ENCODE results near the gene TPK1.

The TPK1 gene

GRCh38 chr7:144863320-144863647 lies 27.4 kb upstream of the TPK1 start:
- TF ChIP-seq CTCF (IDR thresholded peaks at IDR 0.05; ENCODE audit: low read depth, low read length), result no peak
- DNase-seq (ENCODE audit: low read depth in 2 of 2), result no peak
- H3K4me3 ChIP-seq (replicated peaks in 1 of 2; ENCODE audit: low read depth in 2 of 2, low read length in 2 of 2), result no peak overlapping the region

GRCh38 chr7:144862612-144863319 lies 26.9 kb upstream of the TPK1 start:
- no peak overlapping the region for H3K4me3 ChIP-seq (replicated peaks in 1 of 2; ENCODE audit: low read depth in 2 of 2, low read length in 2 of 2)
- DNase-seq (ENCODE audit: low read depth in 2 of 2), result no peak
- TF ChIP-seq CTCF (IDR thresholded peaks at IDR 0.05; ENCODE audit: low read depth, low read length), result no peak

- no peak for TF ChIP-seq CTCF (IDR thresholded peaks at IDR 0.05; ENCODE audit: low read depth, low read length)
- H3K4me3 ChIP-seq (replicated peaks in 1 of 2; ENCODE audit: low read depth in 2 of 2, low read length in 2 of 2), result no peak overlapping the region
- DNase-seq (ENCODE audit: low read depth in 2 of 2), result no peak
Observed at GRCh38 chr7:144859739-144860138, 23.9 kb upstream of the TPK1 start.

- no peak overlapping the region for H3K4me3 ChIP-seq (replicated peaks in 1 of 2; ENCODE audit: low read depth in 2 of 2, low read length in 2 of 2)
- no peak for DNase-seq (ENCODE audit: low read depth in 2 of 2)
- no peak for TF ChIP-seq CTCF (IDR thresholded peaks at IDR 0.05; ENCODE audit: low read depth, low read length)
Observed at GRCh38 chr7:144857463-144857862, 21.6 kb upstream of the TPK1 start.

- H3K4me3 ChIP-seq (replicated peaks in 1 of 2; ENCODE audit: low read depth in 2 of 2, low read length in 2 of 2), result no peak overlapping the region
- TF ChIP-seq CTCF (IDR thresholded peaks at IDR 0.05; ENCODE audit: low read depth, low read length), result peak; percentile 45
- peak; percentile 57 to 58 for DNase-seq (ENCODE audit: low read depth in 2 of 2)
Observed at GRCh38 chr7:144854839-144855424, 19.1 kb upstream of the TPK1 start.

- H3K4me3 ChIP-seq (replicated peaks in 1 of 2; ENCODE audit: low read depth in 2 of 2, low read length in 2 of 2), result no peak overlapping the region
- no peak for DNase-seq (ENCODE audit: low read depth in 2 of 2)
- TF ChIP-seq CTCF (IDR thresholded peaks at IDR 0.05; ENCODE audit: low read depth, low read length), result no peak
Observed at GRCh38 chr7:144853542-144853941, 17.7 kb upstream of the TPK1 start.

GRCh38 chr7:144848078-144848477 lies 12.2 kb upstream of the TPK1 start:
- no peak overlapping the region for H3K4me3 ChIP-seq (replicated peaks in 1 of 2; ENCODE audit: low read depth in 2 of 2, low read length in 2 of 2)
- DNase-seq (ENCODE audit: low read depth in 2 of 2), result no peak
- TF ChIP-seq CTCF (IDR thresholded peaks at IDR 0.05; ENCODE audit: low read depth, low read length), result no peak

Measured in cardiac fibroblast (primary cell).